GM10266 (cell line): ENCODE results near the gene OLFM2.
"Not testable (repeated sequence)": the region's sequence is repeated elsewhere in the genome, so short reads cannot be mapped to it uniquely, and the experiment has no call there.

Source experiments
- DNase-seq: peaks from one replicate; pipeline ENCODE4 v3.0.0; 2012; ENCODE audit errors: extremely low spot score
- CTCF ChIP-seq: IDR thresholded peaks from 2 replicates; pipeline ENCODE4 v1.5.1; 2012; ENCODE audit warnings: mild to moderate bottlenecking, low read depth; ENCODE audit not compliant: control insufficient read depth, insufficient read depth; ENCODE audit errors: missing control alignments

The OLFM2 gene

GRCh38 chr19:9956956-9957355 is 20.6 kb upstream of the OLFM2 start:
- no peak for DNase-seq
- no peak for TF ChIP-seq CTCF

- TF ChIP-seq CTCF: no peak
- no peak for DNase-seq
Observed at GRCh38 chr19:9953802-9954542, 17.7 kb upstream of the OLFM2 start.

- no peak for DNase-seq
- TF ChIP-seq CTCF: no peak
Observed at GRCh38 chr19:9952276-9952675, 16.0 kb upstream of the OLFM2 start.

- DNase-seq: no peak
- no peak for TF ChIP-seq CTCF
Observed at GRCh38 chr19:9947441-9947840, 11.1 kb upstream of the OLFM2 start.

GRCh38 chr19:9946528-9947125 is 10.3 kb upstream of the OLFM2 start:
- not testable (repeated sequence) for DNase-seq

GRCh38 chr19:9945319-9945966 is 9.1 kb upstream of the OLFM2 start:
- DNase-seq: no peak
- TF ChIP-seq CTCF: no peak

GRCh38 chr19:9943744-9944143 is 7.4 kb upstream of the OLFM2 start:
- no peak for TF ChIP-seq CTCF
- no peak for DNase-seq
